ENCODE measurements around the gene TSPAN14.

The TSPAN14 gene

GRCh38 chr10:80466724-80467326 lies 12.7 kb downstream of the TSPAN14 start:
- peaks cover 57% of the 10 kb centered on the region for H3K4me1 ChIP-seq (ENCODE audit: insufficient read depth, low read length)
- H3K9me3 ChIP-seq (ENCODE audit: insufficient read depth, low read depth, low read length), result no peaks in the 10 kb centered on the region
- no peak overlapping the region for H3K27ac ChIP-seq (ENCODE audit: low read length)
- no peak overlapping the region for H3K9ac ChIP-seq (ENCODE audit: low read depth, low read length)
- peaks cover 13% of the 10 kb centered on the region; the same call in 1 of the 2 replicates for H3K36me3 ChIP-seq (ENCODE audit: insufficient read depth, low read depth, low read length)
- peaks cover 29% of the 10 kb centered on the region for H3K27me3 ChIP-seq (ENCODE audit: insufficient read depth, low read length)
- H3K4me3 ChIP-seq (ENCODE audit: low read length), result no peak overlapping the region

- H3K27ac ChIP-seq (ENCODE audit: low read length), result no peak overlapping the region
- peaks cover 50% of the 10 kb centered on the region for H3K4me1 ChIP-seq (ENCODE audit: insufficient read depth, low read length)
Measured at GRCh38 chr10:80468002-80468401, 13.9 kb downstream of the TSPAN14 start.

GRCh38 chr10:80468806-80469421 lies 14.8 kb downstream of the TSPAN14 start:
- H3K36me3 ChIP-seq (ENCODE audit: insufficient read depth, low read depth, low read length), result peaks cover 13% of the 10 kb centered on the region; the same call in 1 of the 2 replicates
- H3K27me3 ChIP-seq (ENCODE audit: insufficient read depth, low read length), result peaks cover 29% of the 10 kb centered on the region
- H3K27ac ChIP-seq (ENCODE audit: low read length), result no peak overlapping the region
- H3K4me1 ChIP-seq (ENCODE audit: insufficient read depth, low read length), result peaks cover 44% of the 10 kb centered on the region
- H3K9me3 ChIP-seq (ENCODE audit: insufficient read depth, low read depth, low read length), result no peaks in the 10 kb centered on the region
- no peak overlapping the region for H3K4me3 ChIP-seq (ENCODE audit: low read length)
- H3K9ac ChIP-seq (ENCODE audit: low read depth, low read length), result no peak overlapping the region

More at GRCh38 chr10:80468002-80468401, 13.9 kb downstream of the TSPAN14 start:
- Histone ChIP-seq H3K27me3 (ENCODE audit: insufficient read depth, low read length) (peaks cover 29% of the 10 kb centered on the region), H3K36me3 (ENCODE audit: insufficient read depth, low read depth, low read length) (peaks cover 13% of the 10 kb centered on the region; the same call in 1 of the 2 replicates), H3K4me3 (ENCODE audit: low read length) (peak overlapping the region; percentile 11; the same call in 1 of the 2 replicates), H3K9me3 (ENCODE audit: insufficient read depth, low read depth, low read length) (no peaks in the 10 kb centered on the region), H3K9ac (ENCODE audit: low read depth, low read length) (no peak overlapping the region; the same call in 1 of the 2 replicates)

GRCh38 chr10:80470266-80470665 lies 16.2 kb downstream of the TSPAN14 start:
- Histone ChIP-seq H3K9me3 (ENCODE audit: insufficient read depth, low read depth, low read length) (no peaks in the 10 kb centered on the region), H3K4me3 (ENCODE audit: low read length) (no peak overlapping the region), H3K36me3 (ENCODE audit: insufficient read depth, low read depth, low read length) (peaks cover 13% of the 10 kb centered on the region; the same call in 1 of the 2 replicates), H3K4me1 (ENCODE audit: insufficient read depth, low read length) (peaks cover 42% of the 10 kb centered on the region), H3K27ac (ENCODE audit: low read length) (no peak overlapping the region), H3K9ac (ENCODE audit: low read depth, low read length) (no peak overlapping the region), H3K27me3 (ENCODE audit: insufficient read depth, low read length) (peaks cover 29% of the 10 kb centered on the region)

GRCh38 chr10:80471001-80471400 lies 16.9 kb downstream of the TSPAN14 start:
- peaks cover 13% of the 10 kb centered on the region; the same call in 1 of the 2 replicates for H3K36me3 ChIP-seq (ENCODE audit: insufficient read depth, low read depth, low read length)
- H3K9me3 ChIP-seq (ENCODE audit: insufficient read depth, low read depth, low read length), result no peaks in the 10 kb centered on the region
- no peak overlapping the region for H3K9ac ChIP-seq (ENCODE audit: low read depth, low read length)
- H3K27ac ChIP-seq (ENCODE audit: low read length), result no peak overlapping the region
- H3K4me1 ChIP-seq (ENCODE audit: insufficient read depth, low read length), result peaks cover 35% of the 10 kb centered on the region
- H3K27me3 ChIP-seq (ENCODE audit: insufficient read depth, low read length), result peaks cover 27% of the 10 kb centered on the region
- no peak overlapping the region for H3K4me3 ChIP-seq (ENCODE audit: low read length)

- Histone ChIP-seq H3K27ac (ENCODE audit: low read length) (no peak overlapping the region), H3K9ac (ENCODE audit: low read depth, low read length) (no peak overlapping the region), H3K4me3 (ENCODE audit: low read length) (no peak overlapping the region), H3K4me1 (ENCODE audit: insufficient read depth, low read length) (peaks cover 28% of the 10 kb centered on the region), H3K27me3 (ENCODE audit: insufficient read depth, low read length) (peaks cover 19% of the 10 kb centered on the region), H3K9me3 (ENCODE audit: insufficient read depth, low read depth, low read length) (no peaks in the 10 kb centered on the region), H3K36me3 (ENCODE audit: insufficient read depth, low read depth, low read length) (peaks cover 13% of the 10 kb centered on the region; the same call in 1 of the 2 replicates)
Measured at GRCh38 chr10:80471715-80472233, 17.7 kb downstream of the TSPAN14 start.

- Histone ChIP-seq H3K4me3 (ENCODE audit: low read length) (no peak overlapping the region), H3K4me1 (ENCODE audit: insufficient read depth, low read length) (peaks cover 22% of the 10 kb centered on the region), H3K27me3 (ENCODE audit: insufficient read depth, low read length) (peaks cover 14% of the 10 kb centered on the region), H3K36me3 (ENCODE audit: insufficient read depth, low read depth, low read length) (peaks cover 13% of the 10 kb centered on the region; the same call in 1 of the 2 replicates), H3K9me3 (ENCODE audit: insufficient read depth, low read depth, low read length) (no peaks in the 10 kb centered on the region), H3K27ac (ENCODE audit: low read length) (no peak overlapping the region), H3K9ac (ENCODE audit: low read depth, low read length) (no peak overlapping the region)
Measured at GRCh38 chr10:80472234-80473095, 18.4 kb downstream of the TSPAN14 start.

GRCh38 chr10:80473096-80473657 lies 19.1 kb downstream of the TSPAN14 start:
- peaks cover 14% of the 10 kb centered on the region for H3K27me3 ChIP-seq (ENCODE audit: insufficient read depth, low read length)
- no peak overlapping the region for H3K27ac ChIP-seq (ENCODE audit: low read length)
- no peak overlapping the region for H3K9ac ChIP-seq (ENCODE audit: low read depth, low read length)
- H3K36me3 ChIP-seq (ENCODE audit: insufficient read depth, low read depth, low read length), result peaks cover 13% of the 10 kb centered on the region; the same call in 1 of the 2 replicates
- no peaks in the 10 kb centered on the region for H3K9me3 ChIP-seq (ENCODE audit: insufficient read depth, low read depth, low read length)
- no peak overlapping the region for H3K4me3 ChIP-seq (ENCODE audit: low read length)
- peaks cover 19% of the 10 kb centered on the region for H3K4me1 ChIP-seq (ENCODE audit: insufficient read depth, low read length)

GRCh38 chr10:80473692-80474596 lies 19.8 kb downstream of the TSPAN14 start:
- Histone ChIP-seq H3K4me3 (ENCODE audit: low read length) (no peak overlapping the region), H3K4me1 (ENCODE audit: insufficient read depth, low read length) (peaks cover 18% of the 10 kb centered on the region; the same call in 1 of the 2 replicates), H3K27ac (ENCODE audit: low read length) (no peak overlapping the region), H3K9ac (ENCODE audit: low read depth, low read length) (0 out of 2 replicates have a peak overlapping the region, but pooled peaks have one; percentile 3), H3K36me3 (ENCODE audit: insufficient read depth, low read depth, low read length) (peaks cover 17% of the 10 kb centered on the region; the same call in 1 of the 2 replicates), H3K9me3 (ENCODE audit: insufficient read depth, low read depth, low read length) (no peaks in the 10 kb centered on the region), H3K27me3 (ENCODE audit: insufficient read depth, low read length) (peaks cover 7% of the 10 kb centered on the region)

GRCh38 chr10:80474597-80474910 lies 20.4 kb downstream of the TSPAN14 start:
- Histone ChIP-seq H3K27me3 (ENCODE audit: insufficient read depth, low read length) (0 out of 2 replicates have a peak, but pooled peaks cover under 1% of the 10 kb centered on the region), H3K36me3 (ENCODE audit: insufficient read depth, low read depth, low read length) (peaks cover 14% of the 10 kb centered on the region; the same call in 1 of the 2 replicates), H3K9me3 (ENCODE audit: insufficient read depth, low read depth, low read length) (no peaks in the 10 kb centered on the region), H3K4me3 (ENCODE audit: low read length) (no peak overlapping the region), H3K4me1 (ENCODE audit: insufficient read depth, low read length) (peaks cover 18% of the 10 kb centered on the region; the same call in 1 of the 2 replicates), H3K9ac (ENCODE audit: low read depth, low read length) (no peak overlapping the region), H3K27ac (ENCODE audit: low read length) (no peak overlapping the region)
